ENCODE data around the gene BDKRB2.
"Not testable (repeated sequence)": the region's sequence is repeated elsewhere in the genome, so short reads cannot be mapped to it uniquely, and the experiment has no call there.

BDKRB2 gene

GRCh38 chr14:96237641-96238040, 33.0 kb downstream of the BDKRB2 start:
- FAIRE-seq (no peak), DNase-seq (ENCODE audit: insufficient read length, low spot score) (no peak)
- TF ChIP-seq, protein P1, sequence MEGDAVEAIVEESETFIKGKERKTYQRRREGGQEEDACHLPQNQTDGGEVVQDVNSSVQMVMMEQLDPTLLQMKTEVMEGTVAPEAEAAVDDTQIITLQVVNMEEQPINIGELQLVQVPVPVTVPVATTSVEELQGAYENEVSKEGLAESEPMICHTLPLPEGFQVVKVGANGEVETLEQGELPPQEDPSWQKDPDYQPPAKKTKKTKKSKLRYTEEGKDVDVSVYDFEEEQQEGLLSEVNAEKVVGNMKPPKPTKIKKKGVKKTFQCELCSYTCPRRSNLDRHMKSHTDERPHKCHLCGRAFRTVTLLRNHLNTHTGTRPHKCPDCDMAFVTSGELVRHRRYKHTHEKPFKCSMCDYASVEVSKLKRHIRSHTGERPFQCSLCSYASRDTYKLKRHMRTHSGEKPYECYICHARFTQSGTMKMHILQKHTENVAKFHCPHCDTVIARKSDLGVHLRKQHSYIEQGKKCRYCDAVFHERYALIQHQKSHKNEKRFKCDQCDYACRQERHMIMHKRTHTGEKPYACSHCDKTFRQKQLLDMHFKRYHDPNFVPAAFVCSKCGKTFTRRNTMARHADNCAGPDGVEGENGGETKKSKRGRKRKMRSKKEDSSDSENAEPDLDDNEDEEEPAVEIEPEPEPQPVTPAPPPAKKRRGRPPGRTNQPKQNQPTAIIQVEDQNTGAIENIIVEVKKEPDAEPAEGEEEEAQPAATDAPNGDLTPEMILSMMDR (IDR thresholded peaks at IDR 0.05; ENCODE audit: insufficient read depth, missing control alignments) = no peak

- DNase-seq (ENCODE audit: insufficient read length, low spot score) = no peak
- TF ChIP-seq, protein P1 (IDR thresholded peaks at IDR 0.05; ENCODE audit: insufficient read depth, missing control alignments) = no peak
These were observed 34.1 kb downstream of the BDKRB2 start for GRCh38 chr14:96238676-96239265.

DNA sequence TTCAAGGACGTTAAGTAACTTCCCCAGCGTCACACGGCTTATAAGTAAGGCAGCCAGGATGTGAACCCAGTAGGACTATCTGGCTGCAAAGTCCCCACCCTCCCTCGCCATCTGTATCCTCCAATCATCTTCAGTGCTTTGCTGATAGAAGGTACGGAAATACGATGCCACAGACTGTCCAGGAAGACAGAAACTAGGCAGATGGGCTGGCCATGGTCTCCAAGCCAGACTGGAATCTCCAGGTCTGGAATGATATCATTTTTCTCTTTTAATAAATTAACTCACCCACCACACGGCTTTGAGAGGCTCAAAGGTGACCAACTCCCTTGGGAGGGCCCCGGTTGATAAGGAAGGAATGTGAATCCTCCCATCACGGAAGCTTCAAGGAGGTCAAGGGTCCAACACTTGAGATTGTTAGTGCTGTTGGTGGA, 35.1 kb downstream of the BDKRB2 start:
- no peak for FAIRE-seq
- TF ChIP-seq, protein P1 (IDR thresholded peaks at IDR 0.05; ENCODE audit: insufficient read depth, missing control alignments) = no peak
- DNase-seq (ENCODE audit: insufficient read length, low spot score) = no peak

More at GRCh38 chr14:96238676-96239265, 34.1 kb downstream of the BDKRB2 start:
- no peak for FAIRE-seq

GRCh38 chr14:96240641-96241040, 36.0 kb downstream of the BDKRB2 start:
- FAIRE-seq = no peak
- no peak for DNase-seq (ENCODE audit: insufficient read length, low spot score)
- TF ChIP-seq, protein P1 (IDR thresholded peaks at IDR 0.05; ENCODE audit: insufficient read depth, missing control alignments) = no peak

DNA sequence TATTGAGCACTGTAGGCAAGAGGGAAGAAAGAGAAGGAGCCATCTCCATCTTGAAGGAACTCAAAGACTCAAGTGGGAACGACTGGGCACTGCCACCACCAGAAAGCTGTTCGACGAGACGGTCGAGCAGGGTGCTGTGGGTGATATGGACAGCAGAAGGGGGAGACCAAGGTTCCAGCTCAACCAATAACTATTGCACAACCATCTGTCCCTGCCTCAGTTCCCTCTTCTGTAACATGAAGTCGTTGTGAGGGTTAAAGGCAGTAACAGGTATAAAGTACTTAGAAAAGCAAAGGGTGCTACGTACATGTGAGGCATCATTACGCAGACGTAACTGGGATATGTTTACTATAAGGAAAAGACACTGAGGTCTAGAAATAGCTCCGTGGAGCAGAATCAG, 37.5 kb downstream of the BDKRB2 start:
- no peak for DNase-seq (ENCODE audit: insufficient read length, low spot score)
- FAIRE-seq = no peak
- TF ChIP-seq, protein P1 (IDR thresholded peaks at IDR 0.05; ENCODE audit: insufficient read depth, missing control alignments) = no peak

DNA sequence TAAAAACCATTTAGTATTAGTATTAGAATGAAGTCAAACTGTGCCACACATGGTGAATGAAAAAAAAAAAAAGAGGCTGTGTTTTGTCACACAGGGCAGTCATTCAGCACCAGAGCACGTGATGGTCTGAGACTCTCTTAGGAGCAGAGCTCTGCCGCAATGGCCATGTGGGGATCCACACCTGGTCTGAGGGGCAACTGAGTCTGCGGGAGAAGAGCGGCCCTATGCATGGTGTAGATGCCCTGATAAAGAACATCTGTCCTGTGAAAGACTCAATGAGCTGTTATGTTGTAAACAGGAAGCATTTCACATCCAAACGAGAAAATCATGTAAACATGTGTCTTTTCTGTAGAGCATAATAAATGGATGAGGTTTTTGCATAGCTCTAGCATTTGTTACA, 39.1 kb downstream of the BDKRB2 start:
- TF ChIP-seq, protein P1 (IDR thresholded peaks at IDR 0.05; ENCODE audit: insufficient read depth, missing control alignments) = no peak
- DNase-seq (ENCODE audit: insufficient read length, low spot score) (no peak), FAIRE-seq (no peak)

DNA sequence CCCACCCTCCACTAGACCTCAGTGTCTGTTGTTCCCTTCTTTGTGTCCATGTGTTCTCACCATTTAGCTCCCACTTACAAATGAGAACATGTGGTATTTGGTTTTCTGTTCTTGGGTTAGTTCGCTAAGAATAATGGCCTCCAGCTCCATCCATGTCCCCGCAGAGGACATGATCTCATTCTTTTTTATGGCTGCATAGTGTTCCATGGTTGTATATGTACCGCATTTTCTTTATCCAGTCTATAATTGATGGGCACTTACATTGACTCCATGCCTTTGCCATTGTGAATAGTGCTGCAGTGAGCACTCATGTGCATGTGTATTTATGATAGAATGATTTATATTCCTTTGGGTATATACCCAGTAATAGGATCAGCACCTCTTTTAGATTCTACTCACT, 40.4 kb downstream of the BDKRB2 start:
- FAIRE-seq; DNase-seq (ENCODE audit: insufficient read length, low spot score): not testable (repeated sequence)
